NCI-H146 treated with DMSO at 0.1 percent for 48 hours (cell line): ENCODE results near the gene YDJC.
"Not testable (repeated sequence)": the region's sequence is repeated elsewhere in the genome, so short reads cannot be mapped to it uniquely, and the experiment has no call there.

ENCODE experiments used
- DNase-seq: peaks from one replicate; lab custom pipeline; 2025; ENCODE audit not compliant: unreplicated experiment; lab: John Stamatoyannopoulos, UW

YDJC gene

GRCh38 chr22:21652010-21652546 is 22.3 kb upstream of the YDJC start:
- no peak for DNase-seq

- DNase-seq, result peak; percentile 26
These were observed 21.7 kb upstream of the YDJC start for GRCh38 chr22:21651521-21652009.

GRCh38 chr22:21650823-21651520 is 21.1 kb upstream of the YDJC start:
- peak; percentile 34 for DNase-seq

GRCh38 chr22:21650280-21650679 is 20.5 kb upstream of the YDJC start:
- no peak for DNase-seq

- DNase-seq, result peak; percentile 62
These were observed 17.1 kb upstream of the YDJC start for GRCh38 chr22:21646608-21647590.

- DNase-seq, result not testable (repeated sequence)
These were observed 15.7 kb upstream of the YDJC start for GRCh38 chr22:21645513-21645912.

- DNase-seq, result no peak
These were observed 13.9 kb upstream of the YDJC start for GRCh38 chr22:21643533-21644357.

GRCh38 chr22:21642584-21643448 is 13.0 kb upstream of the YDJC start:
- peak; percentile 7 for DNase-seq

GRCh38 chr22:21641789-21642583 is 12.2 kb upstream of the YDJC start, which contains the start of gene SDF2L1:
Gene SDF2L1, plus strand, starts transcription at chr22:21642302. Its CDS starts 35 bp downstream, at chr22:21642337.
- DNase-seq, result peak; percentile 86

GRCh38 chr22:21641417-21641788 is 11.6 kb upstream of the YDJC start:
- no peak for DNase-seq

GRCh38 chr22:21640810-21641209 is 11.0 kb upstream of the YDJC start:
- DNase-seq, result no peak

GRCh38 chr22:21639359-21639758 is 9.5 kb upstream of the YDJC start:
- DNase-seq, result no peak

- not testable (repeated sequence) for DNase-seq
These were observed 7.6 kb upstream of the YDJC start for GRCh38 chr22:21637450-21637849.

- DNase-seq, result no peak
These were observed 6.9 kb upstream of the YDJC start for GRCh38 chr22:21636629-21637218.

GRCh38 chr22:21635771-21636510 is 6.1 kb upstream of the YDJC start:
- DNase-seq, result no peak

- DNase-seq, result no peak
These were observed 5.0 kb upstream of the YDJC start for GRCh38 chr22:21634844-21635243.

- no peak for DNase-seq
These were observed 4.3 kb upstream of the YDJC start for GRCh38 chr22:21634081-21634480.

GRCh38 chr22:21633481-21633880 is 3.7 kb upstream of the YDJC start:
- DNase-seq, result no peak
